WTC11 (cell line): Measurements from ENCODE around the gene MRPS16. TPM values are rescaled to one million over a fixed set of nuclear protein-coding genes. Genes with fewer than 3 reads are reported as not detected.

Source experiments
- ATAC-seq: fragments of 200-7000 bp; cut with Tn5 transposase; 2 replicates; pipeline ENCODE4 v1.10.0; 2021; ENCODE audit warnings: mild to moderate bottlenecking, moderate library complexity
- CTCF ChIA-PET: fragments of 300-600 bp; sonication (Branson Sonifier 250); formaldehyde crosslinking; loops from one replicate; lab custom pipeline; 2021; ENCODE audit warnings: antibody characterized with exemption; lab: Charles Lee
- POLR2A ChIA-PET: fragments of 350-600 bp; sonication (Branson Sonifier 250); formaldehyde crosslinking; loops from one replicate; lab custom pipeline; 2021; ENCODE audit warnings: antibody characterized with exemption; lab: Charles Lee
- DNase-seq: peaks from one replicate; pipeline ENCODE4 v3.0.0; 2021; ENCODE audit warnings: low spot score
- H3K27ac Mint-ChIP-seq: 2 replicates; pipeline ENCODE4 v1.8.0; 2021; ENCODE audit warnings: mixed read lengths
- H3K27me3 Mint-ChIP-seq: 2 replicates; pipeline ENCODE4 v1.8.0; 2021; ENCODE audit warnings: low read depth, mild to moderate bottlenecking, moderate library complexity, mixed read lengths
- H3K36me3 Mint-ChIP-seq: 2 replicates; pipeline ENCODE4 v1.8.0; 2021; ENCODE audit warnings: mixed read lengths
- H3K4me1 Mint-ChIP-seq: 2 replicates; pipeline ENCODE4 v1.8.0; 2022; ENCODE audit warnings: mixed read lengths
- H3K4me3 Mint-ChIP-seq: 2 replicates; pipeline ENCODE4 v1.8.0; 2021; ENCODE audit warnings: mild to moderate bottlenecking, moderate library complexity, mixed read lengths
- H3K9me3 Mint-ChIP-seq: 2 replicates; pipeline ENCODE4 v1.8.0; 2021; ENCODE audit warnings: mixed read lengths
- ATF1 ChIP-seq: sonication (generic); formaldehyde crosslinking; IDR thresholded peaks from 2 replicates; pipeline ENCODE4 v1.8.1; 2023; ENCODE audit warnings: mild to moderate bottlenecking, moderate library complexity, missing genetic modification reagents
- EMX1 ChIP-seq: fragments of 250-450 bp; sonication (Bioruptor Pico); IDR thresholded peaks from 2 replicates; pipeline ENCODE4 v1.8.0; 2021; ENCODE audit warnings: mild to moderate bottlenecking
- ESRRA ChIP-seq: sonication (generic); formaldehyde crosslinking; IDR thresholded peaks from 2 replicates; pipeline ENCODE4 v1.8.1; 2022; ENCODE audit warnings: mild to moderate bottlenecking, missing genetic modification reagents, borderline replicate concordance
- FOXJ3 ChIP-seq: sonication (generic); formaldehyde crosslinking; IDR thresholded peaks from 2 replicates; pipeline ENCODE4 v1.9.0; 2021; ENCODE audit warnings: missing genetic modification reagents, mild to moderate bottlenecking, borderline replicate concordance
- HMGA2 ChIP-seq: fragments of 250-450 bp; sonication (Bioruptor Pico); IDR thresholded peaks from 2 replicates; pipeline ENCODE4 v1.4.0; 2021; ENCODE audit warnings: mild to moderate bottlenecking, moderate library complexity
- JAZF1 ChIP-seq: fragments of 250-450 bp; sonication (Bioruptor Pico); IDR thresholded peaks from 2 replicates; pipeline ENCODE4 v1.9.0; 2021; ENCODE audit warnings: moderate library complexity, mild to moderate bottlenecking, inconsistent platforms
- KAT7 ChIP-seq: sonication (generic); formaldehyde crosslinking; IDR thresholded peaks from 2 replicates; pipeline ENCODE4 v1.8.1; 2023; ENCODE audit warnings: missing genetic modification reagents, mild to moderate bottlenecking, borderline replicate concordance
- PRRX2 ChIP-seq: fragments of 250-450 bp; sonication (Bioruptor Pico); IDR thresholded peaks from 2 replicates; pipeline ENCODE4 v1.8.0; 2021; ENCODE audit warnings: mild to moderate bottlenecking
- RORB ChIP-seq: fragments of 250-450 bp; sonication (Bioruptor Pico); IDR thresholded peaks from 2 replicates; pipeline ENCODE4 v1.9.0; 2021; ENCODE audit warnings: mild to moderate bottlenecking
- SMAD3 ChIP-seq: sonication (generic); formaldehyde crosslinking; IDR thresholded peaks from 2 replicates; pipeline ENCODE4 v1.8.0; 2022; ENCODE audit warnings: missing genetic modification reagents, mild to moderate bottlenecking, borderline replicate concordance
- SOX15 ChIP-seq: fragments of 250-450 bp; sonication (Bioruptor Pico); IDR thresholded peaks from 2 replicates; pipeline ENCODE4 v1.9.0; 2021; ENCODE audit warnings: mild to moderate bottlenecking
- ZNF138 ChIP-seq: sonication (generic); formaldehyde crosslinking; conservative IDR thresholded peaks from 2 replicates; pipeline ENCODE4 v1.8.1; 2022; ENCODE audit warnings: mild to moderate bottlenecking, moderate library complexity, missing genetic modification reagents
- ZNF423 ChIP-seq: fragments of 250-450 bp; sonication (Bioruptor Pico); IDR thresholded peaks from 2 replicates; pipeline ENCODE4 v2.1.2; 2022; ENCODE audit warnings: mild to moderate bottlenecking, moderate library complexity
- total RNA-seq: library from RNA; stranded (reverse); gene quantifications from 3 replicates; pipeline ENCODE4 v1.2.3, GENCODE V29; 2021
- TF ChIP-seq, protein P1 (sequence below): sonication (generic); formaldehyde crosslinking; IDR thresholded peaks from 2 replicates; pipeline ENCODE4 v1.8.0; 2022; ENCODE audit warnings: mild to moderate bottlenecking, missing genetic modification reagents
- TF ChIP-seq, protein P2 (sequence below): sonication (generic); formaldehyde crosslinking; IDR thresholded peaks from 2 replicates; pipeline ENCODE4 v1.8.0; 2022; ENCODE audit warnings: mild to moderate bottlenecking, missing genetic modification reagents
- TF ChIP-seq, protein P3 (sequence below): sonication (generic); formaldehyde crosslinking; IDR thresholded peaks from 2 replicates; pipeline ENCODE4 v1.8.1; 2022; ENCODE audit warnings: missing genetic modification reagents, borderline replicate concordance
- TF ChIP-seq, protein P4 (sequence below): fragments of 200-600 bp; IDR thresholded peaks from 2 replicates; pipeline ENCODE4 v1.8.0; 2022; ENCODE audit warnings: antibody characterized with exemption
- TF ChIP-seq, protein P5 (sequence below): fragments of 250-450 bp; sonication (Bioruptor Pico); IDR thresholded peaks from 2 replicates; pipeline ENCODE4 v1.9.0; 2021; ENCODE audit warnings: mild to moderate bottlenecking, borderline replicate concordance
- TF ChIP-seq, protein P6 (sequence below): sonication (generic); formaldehyde crosslinking; IDR thresholded peaks from 2 replicates; pipeline ENCODE4 v1.8.0; 2023; ENCODE audit warnings: mild to moderate bottlenecking, missing genetic modification reagents

Gene MRPS16
- total RNA-seq, 1 experiment from 2014 or later: 157 TPM

DNA sequence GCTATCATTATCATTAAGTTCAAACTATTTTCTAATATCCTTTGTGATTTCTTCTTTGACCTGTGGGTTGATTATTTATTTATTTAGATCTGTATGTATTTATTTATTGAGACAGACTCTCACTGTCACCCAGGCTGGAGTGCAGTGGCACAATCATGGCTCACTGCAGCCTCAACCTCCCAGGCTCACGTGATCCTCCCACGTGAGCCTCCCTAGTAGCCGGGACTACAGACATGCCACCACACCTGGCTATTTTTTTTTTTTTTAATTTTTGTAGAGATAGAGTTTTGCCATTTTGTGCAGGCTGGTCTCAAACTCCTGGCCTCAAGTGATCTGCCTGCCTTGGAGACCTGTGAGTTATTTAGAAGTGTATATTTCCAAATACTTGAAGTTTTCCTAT lies 28.7 kb upstream of the MRPS16 start:
- H3K27ac Mint-ChIP-seq: no peak overlapping the region
- TF ChIP-seq, protein P1, sequence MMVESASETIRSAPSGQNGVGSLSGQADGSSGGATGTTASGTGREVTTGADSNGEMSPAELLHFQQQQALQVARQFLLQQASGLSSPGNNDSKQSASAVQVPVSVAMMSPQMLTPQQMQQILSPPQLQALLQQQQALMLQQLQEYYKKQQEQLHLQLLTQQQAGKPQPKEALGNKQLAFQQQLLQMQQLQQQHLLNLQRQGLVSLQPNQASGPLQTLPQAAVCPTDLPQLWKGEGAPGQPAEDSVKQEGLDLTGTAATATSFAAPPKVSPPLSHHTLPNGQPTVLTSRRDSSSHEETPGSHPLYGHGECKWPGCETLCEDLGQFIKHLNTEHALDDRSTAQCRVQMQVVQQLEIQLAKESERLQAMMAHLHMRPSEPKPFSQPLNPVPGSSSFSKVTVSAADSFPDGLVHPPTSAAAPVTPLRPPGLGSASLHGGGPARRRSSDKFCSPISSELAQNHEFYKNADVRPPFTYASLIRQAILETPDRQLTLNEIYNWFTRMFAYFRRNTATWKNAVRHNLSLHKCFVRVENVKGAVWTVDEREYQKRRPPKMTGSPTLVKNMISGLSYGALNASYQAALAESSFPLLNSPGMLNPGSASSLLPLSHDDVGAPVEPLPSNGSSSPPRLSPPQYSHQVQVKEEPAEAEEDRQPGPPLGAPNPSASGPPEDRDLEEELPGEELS (CRISPR knock-in tag): no peak
- TF ChIP-seq, protein P2, sequence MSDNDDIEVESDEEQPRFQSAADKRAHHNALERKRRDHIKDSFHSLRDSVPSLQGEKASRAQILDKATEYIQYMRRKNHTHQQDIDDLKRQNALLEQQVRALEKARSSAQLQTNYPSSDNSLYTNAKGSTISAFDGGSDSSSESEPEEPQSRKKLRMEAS (CRISPR knock-in tag): no peak
- TF ChIP-seq, protein P3, sequence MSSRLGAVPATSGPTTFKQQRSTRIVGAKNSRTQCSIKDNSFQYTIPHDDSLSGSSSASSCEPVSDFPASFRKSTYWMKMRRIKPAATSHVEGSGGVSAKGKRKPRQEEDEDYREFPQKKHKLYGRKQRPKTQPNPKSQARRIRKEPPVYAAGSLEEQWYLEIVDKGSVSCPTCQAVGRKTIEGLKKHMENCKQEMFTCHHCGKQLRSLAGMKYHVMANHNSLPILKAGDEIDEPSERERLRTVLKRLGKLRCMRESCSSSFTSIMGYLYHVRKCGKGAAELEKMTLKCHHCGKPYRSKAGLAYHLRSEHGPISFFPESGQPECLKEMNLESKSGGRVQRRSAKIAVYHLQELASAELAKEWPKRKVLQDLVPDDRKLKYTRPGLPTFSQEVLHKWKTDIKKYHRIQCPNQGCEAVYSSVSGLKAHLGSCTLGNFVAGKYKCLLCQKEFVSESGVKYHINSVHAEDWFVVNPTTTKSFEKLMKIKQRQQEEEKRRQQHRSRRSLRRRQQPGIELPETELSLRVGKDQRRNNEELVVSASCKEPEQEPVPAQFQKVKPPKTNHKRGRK (CRISPR knock-in tag): no peak
- TF ChIP-seq SMAD3: no peak
- no peak for TF ChIP-seq ZNF138 (CRISPR knock-in tag)
- TF ChIP-seq, protein P4, sequence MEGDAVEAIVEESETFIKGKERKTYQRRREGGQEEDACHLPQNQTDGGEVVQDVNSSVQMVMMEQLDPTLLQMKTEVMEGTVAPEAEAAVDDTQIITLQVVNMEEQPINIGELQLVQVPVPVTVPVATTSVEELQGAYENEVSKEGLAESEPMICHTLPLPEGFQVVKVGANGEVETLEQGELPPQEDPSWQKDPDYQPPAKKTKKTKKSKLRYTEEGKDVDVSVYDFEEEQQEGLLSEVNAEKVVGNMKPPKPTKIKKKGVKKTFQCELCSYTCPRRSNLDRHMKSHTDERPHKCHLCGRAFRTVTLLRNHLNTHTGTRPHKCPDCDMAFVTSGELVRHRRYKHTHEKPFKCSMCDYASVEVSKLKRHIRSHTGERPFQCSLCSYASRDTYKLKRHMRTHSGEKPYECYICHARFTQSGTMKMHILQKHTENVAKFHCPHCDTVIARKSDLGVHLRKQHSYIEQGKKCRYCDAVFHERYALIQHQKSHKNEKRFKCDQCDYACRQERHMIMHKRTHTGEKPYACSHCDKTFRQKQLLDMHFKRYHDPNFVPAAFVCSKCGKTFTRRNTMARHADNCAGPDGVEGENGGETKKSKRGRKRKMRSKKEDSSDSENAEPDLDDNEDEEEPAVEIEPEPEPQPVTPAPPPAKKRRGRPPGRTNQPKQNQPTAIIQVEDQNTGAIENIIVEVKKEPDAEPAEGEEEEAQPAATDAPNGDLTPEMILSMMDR: no peak
- TF ChIP-seq HMGA2 (CRISPR knock-in tag): no peak
- TF ChIP-seq, protein P5, sequence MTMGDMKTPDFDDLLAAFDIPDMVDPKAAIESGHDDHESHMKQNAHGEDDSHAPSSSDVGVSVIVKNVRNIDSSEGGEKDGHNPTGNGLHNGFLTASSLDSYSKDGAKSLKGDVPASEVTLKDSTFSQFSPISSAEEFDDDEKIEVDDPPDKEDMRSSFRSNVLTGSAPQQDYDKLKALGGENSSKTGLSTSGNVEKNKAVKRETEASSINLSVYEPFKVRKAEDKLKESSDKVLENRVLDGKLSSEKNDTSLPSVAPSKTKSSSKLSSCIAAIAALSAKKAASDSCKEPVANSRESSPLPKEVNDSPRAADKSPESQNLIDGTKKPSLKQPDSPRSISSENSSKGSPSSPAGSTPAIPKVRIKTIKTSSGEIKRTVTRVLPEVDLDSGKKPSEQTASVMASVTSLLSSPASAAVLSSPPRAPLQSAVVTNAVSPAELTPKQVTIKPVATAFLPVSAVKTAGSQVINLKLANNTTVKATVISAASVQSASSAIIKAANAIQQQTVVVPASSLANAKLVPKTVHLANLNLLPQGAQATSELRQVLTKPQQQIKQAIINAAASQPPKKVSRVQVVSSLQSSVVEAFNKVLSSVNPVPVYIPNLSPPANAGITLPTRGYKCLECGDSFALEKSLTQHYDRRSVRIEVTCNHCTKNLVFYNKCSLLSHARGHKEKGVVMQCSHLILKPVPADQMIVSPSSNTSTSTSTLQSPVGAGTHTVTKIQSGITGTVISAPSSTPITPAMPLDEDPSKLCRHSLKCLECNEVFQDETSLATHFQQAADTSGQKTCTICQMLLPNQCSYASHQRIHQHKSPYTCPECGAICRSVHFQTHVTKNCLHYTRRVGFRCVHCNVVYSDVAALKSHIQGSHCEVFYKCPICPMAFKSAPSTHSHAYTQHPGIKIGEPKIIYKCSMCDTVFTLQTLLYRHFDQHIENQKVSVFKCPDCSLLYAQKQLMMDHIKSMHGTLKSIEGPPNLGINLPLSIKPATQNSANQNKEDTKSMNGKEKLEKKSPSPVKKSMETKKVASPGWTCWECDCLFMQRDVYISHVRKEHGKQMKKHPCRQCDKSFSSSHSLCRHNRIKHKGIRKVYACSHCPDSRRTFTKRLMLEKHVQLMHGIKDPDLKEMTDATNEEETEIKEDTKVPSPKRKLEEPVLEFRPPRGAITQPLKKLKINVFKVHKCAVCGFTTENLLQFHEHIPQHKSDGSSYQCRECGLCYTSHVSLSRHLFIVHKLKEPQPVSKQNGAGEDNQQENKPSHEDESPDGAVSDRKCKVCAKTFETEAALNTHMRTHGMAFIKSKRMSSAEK (CRISPR knock-in tag): no peak
- TF ChIP-seq, protein P6, sequence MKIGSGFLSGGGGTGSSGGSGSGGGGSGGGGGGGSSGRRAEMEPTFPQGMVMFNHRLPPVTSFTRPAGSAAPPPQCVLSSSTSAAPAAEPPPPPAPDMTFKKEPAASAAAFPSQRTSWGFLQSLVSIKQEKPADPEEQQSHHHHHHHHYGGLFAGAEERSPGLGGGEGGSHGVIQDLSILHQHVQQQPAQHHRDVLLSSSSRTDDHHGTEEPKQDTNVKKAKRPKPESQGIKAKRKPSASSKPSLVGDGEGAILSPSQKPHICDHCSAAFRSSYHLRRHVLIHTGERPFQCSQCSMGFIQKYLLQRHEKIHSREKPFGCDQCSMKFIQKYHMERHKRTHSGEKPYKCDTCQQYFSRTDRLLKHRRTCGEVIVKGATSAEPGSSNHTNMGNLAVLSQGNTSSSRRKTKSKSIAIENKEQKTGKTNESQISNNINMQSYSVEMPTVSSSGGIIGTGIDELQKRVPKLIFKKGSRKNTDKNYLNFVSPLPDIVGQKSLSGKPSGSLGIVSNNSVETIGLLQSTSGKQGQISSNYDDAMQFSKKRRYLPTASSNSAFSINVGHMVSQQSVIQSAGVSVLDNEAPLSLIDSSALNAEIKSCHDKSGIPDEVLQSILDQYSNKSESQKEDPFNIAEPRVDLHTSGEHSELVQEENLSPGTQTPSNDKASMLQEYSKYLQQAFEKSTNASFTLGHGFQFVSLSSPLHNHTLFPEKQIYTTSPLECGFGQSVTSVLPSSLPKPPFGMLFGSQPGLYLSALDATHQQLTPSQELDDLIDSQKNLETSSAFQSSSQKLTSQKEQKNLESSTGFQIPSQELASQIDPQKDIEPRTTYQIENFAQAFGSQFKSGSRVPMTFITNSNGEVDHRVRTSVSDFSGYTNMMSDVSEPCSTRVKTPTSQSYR: no peak
- no peak for TF ChIP-seq KAT7 (CRISPR knock-in tag)
- no peak for TF ChIP-seq SOX15 (CRISPR knock-in tag)
- TF ChIP-seq RORB (CRISPR knock-in tag): no peak
- TF ChIP-seq JAZF1 (CRISPR knock-in tag): no peak
- no peak for TF ChIP-seq PRRX2 (CRISPR knock-in tag)
- TF ChIP-seq ATF1: no peak
- TF ChIP-seq ESRRA (CRISPR knock-in tag): no peak
- no peak for TF ChIP-seq ZNF423
- TF ChIP-seq EMX1 (CRISPR knock-in tag): no peak
- no peak for TF ChIP-seq FOXJ3
- POLR2A ChIA-PET: no interaction called here
- peaks cover 5% of the 10 kb centered on the region; the same call in 1 of the 2 replicates for H3K4me1 Mint-ChIP-seq
- no peaks in the 10 kb centered on the region; the same call in 1 of the 2 replicates for H3K27me3 Mint-ChIP-seq
- CTCF ChIA-PET: no interaction called here
- no peaks in the 10 kb centered on the region for H3K9me3 Mint-ChIP-seq
- DNase-seq: no peak
- no peaks in the 10 kb centered on the region for H3K36me3 Mint-ChIP-seq
- H3K4me3 Mint-ChIP-seq: no peak overlapping the region
- ATAC-seq: no peak
